Ovary (tissue), 10 donors: Measurements from ENCODE around the gene ASB2. TPM values are rescaled to one million over a fixed set of nuclear protein-coding genes. Genes with fewer than 3 reads are reported as not detected.

ENCODE experiments used
- DNase-seq, 5 donors: peaks; one replicate each; pipeline ENCODE4 v3.0.0-alpha.2; 2019 to 2020
- H3K27ac ChIP-seq, 2 donors: fragments of 200-600 bp; one replicate each; pipeline versions ENCODE4 v1.5.1 to v1.8.0; 2019 to 2022
- H3K27me3 ChIP-seq: fragments of 200-600 bp; one replicate; pipeline ENCODE4 v1.8.0; 2022
- H3K36me3 ChIP-seq: fragments of 200-600 bp; sonication (generic); one replicate; pipeline ENCODE4 v1.5.1; 2019
- H3K4me1 ChIP-seq: one replicate; pipeline ENCODE4 v1.8.1; 2013; ENCODE audit warnings: mild to moderate bottlenecking, moderate library complexity; ENCODE audit not compliant: insufficient read depth
- H3K4me3 ChIP-seq: fragments of 200-600 bp; sonication (generic); one replicate; pipeline ENCODE4 v1.5.1; 2017
- H3K9me3 ChIP-seq, 2 donors: fragments of 200-600 bp in 1 of 2; sonication (generic) in 1 of 2; one replicate each; pipeline versions ENCODE4 v1.5.1 to v1.8.1; 2013 to 2019; ENCODE audit warnings: mild to moderate bottlenecking in 1 of 2, moderate library complexity in 1 of 2
- EP300 ChIP-seq: sonication (generic); formaldehyde crosslinking; IDR thresholded peaks from one replicate; pipeline ENCODE4 v1.6.1; 2017; ENCODE audit warnings: antibody characterized with exemption
- POLR2A ChIP-seq: fragments of 450-650 bp; IDR thresholded peaks from one replicate; pipeline ENCODE4 v1.6.1; 2017; ENCODE audit warnings: antibody characterized with exemption, mild to moderate bottlenecking, moderate library complexity
- WGBS, 3 donors: extraction: QIAGEN DNeasy Blood & Tissue Kit in 1 of 3; methylation state at CpG; one replicate each; pipeline versions ENCODE4 v1.1.5 to v1.1.7; 2013 to 2017; 5-methylcytosine and 5-hydroxymethylcytosine counted together
- intact Hi-C, 4 donors: fragments of 100-400 bp; cut with DNase I; formaldehyde crosslinking; loops; one replicate each; pipeline versions ENCODE4 v1.11.0 to v1.15.1; 2022 to 2023
- long read RNA-seq, 3 donors: library from polyadenylated mRNA in 2 of 3; unstranded in 2 of 3; transcript quantifications; one replicate each; pipeline ENCODE4 v2.0.0 and lab custom pipeline, GENCODE V29; 2021 to 2026
- polyA plus RNA-seq, 2 donors: library from polyadenylated mRNA; stranded (reverse); fragments of 200-250 nt in 1 of 2; fragments of 350-450 nt in 1 of 2; fragmentation: Illumina TruSeq in 1 of 2; extraction: RNeasy Lipid Tissue Mini Kit (QIAGEN cat#74804) in 1 of 2; gene quantifications; one replicate each; pipeline ENCODE4 v1.2.3, GENCODE V29; 2013 to 2014
- total RNA-seq, 7 donors: library from RNA; depleted of rRNA in 2 of 7; stranded (reverse); fragments of >200 nt in 2 of 7; fragmentation: NEBNext Ultra II Directional in 3 of 7; extraction: Animal tissue kit (Norgen Biotek cat#: 25700) in 3 of 7; gene quantifications; one replicate each; pipeline versions ENCODE4 v1.1.0 to v1.2.4, GENCODE V29; 2016 to 2023
- TF ChIP-seq, protein P1 (sequence below), 3 donors: fragments of 450-650 bp in 2 of 3; fragments of 200-600 bp in 1 of 3; IDR thresholded peaks; one replicate each; pipeline versions ENCODE4 v1.5.1 to v1.8.0; 2016 to 2022; ENCODE audit warnings: antibody characterized with exemption in 3 of 3, mild to moderate bottlenecking in 1 of 3
- donor health status: DM: no; HTN: no; CAD: no; lungs with moderate emphysema.
- donor health status: DM: no; HTN: no; CAD: no.
- donor health status: Bipolar disorder and iron deficiency.
- donor health status: DM: yes; HTN: yes; CAD: no.
- donor health status: DM: no; HTN: no; CAD: no.
- donor health status: DM: yes; HTN: yes; CAD: no.

Gene ASB2, protein sequence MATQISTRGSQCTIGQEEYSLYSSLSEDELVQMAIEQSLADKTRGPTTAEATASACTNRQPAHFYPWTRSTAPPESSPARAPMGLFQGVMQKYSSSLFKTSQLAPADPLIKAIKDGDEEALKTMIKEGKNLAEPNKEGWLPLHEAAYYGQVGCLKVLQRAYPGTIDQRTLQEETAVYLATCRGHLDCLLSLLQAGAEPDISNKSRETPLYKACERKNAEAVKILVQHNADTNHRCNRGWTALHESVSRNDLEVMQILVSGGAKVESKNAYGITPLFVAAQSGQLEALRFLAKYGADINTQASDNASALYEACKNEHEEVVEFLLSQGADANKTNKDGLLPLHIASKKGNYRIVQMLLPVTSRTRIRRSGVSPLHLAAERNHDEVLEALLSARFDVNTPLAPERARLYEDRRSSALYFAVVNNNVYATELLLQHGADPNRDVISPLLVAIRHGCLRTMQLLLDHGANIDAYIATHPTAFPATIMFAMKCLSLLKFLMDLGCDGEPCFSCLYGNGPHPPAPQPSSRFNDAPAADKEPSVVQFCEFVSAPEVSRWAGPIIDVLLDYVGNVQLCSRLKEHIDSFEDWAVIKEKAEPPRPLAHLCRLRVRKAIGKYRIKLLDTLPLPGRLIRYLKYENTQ
- total RNA-seq, result 10 to 100 TPM in 1 of 7 donors, 1 to 10 TPM in 6; 1.3 to 25.6 (median 3.0) TPM
- 10 to 100 TPM in 1 of 2 donors, 1 to 10 TPM in 1; 2.6 to 18.8 TPM for polyA plus RNA-seq
- long read RNA-seq, donor 1, transcript ASB2-203 (10 exons, 2,842 nt), result major isoform, 15 of 29 reads
- long read RNA-seq, donor 1, partial matches to known transcripts, result 7 of 29 reads
- long read RNA-seq, donor 1, other reads (novel, unspliced or antisense), result 4 of 29 reads
- long read RNA-seq, donor 2, partial matches to known transcripts, result 0 of 2 reads
- long read RNA-seq, donor 2, other reads (novel, unspliced or antisense), result 0 of 2 reads
- long read RNA-seq, donor 3, transcript ASB2-203 (10 exons, 2,842 nt), result major isoform, 5 of 6 reads
- long read RNA-seq, donor 3, partial matches to known transcripts, result 0 of 6 reads
- long read RNA-seq, donor 3, other reads (novel, unspliced or antisense), result 1 of 6 reads

DNA sequence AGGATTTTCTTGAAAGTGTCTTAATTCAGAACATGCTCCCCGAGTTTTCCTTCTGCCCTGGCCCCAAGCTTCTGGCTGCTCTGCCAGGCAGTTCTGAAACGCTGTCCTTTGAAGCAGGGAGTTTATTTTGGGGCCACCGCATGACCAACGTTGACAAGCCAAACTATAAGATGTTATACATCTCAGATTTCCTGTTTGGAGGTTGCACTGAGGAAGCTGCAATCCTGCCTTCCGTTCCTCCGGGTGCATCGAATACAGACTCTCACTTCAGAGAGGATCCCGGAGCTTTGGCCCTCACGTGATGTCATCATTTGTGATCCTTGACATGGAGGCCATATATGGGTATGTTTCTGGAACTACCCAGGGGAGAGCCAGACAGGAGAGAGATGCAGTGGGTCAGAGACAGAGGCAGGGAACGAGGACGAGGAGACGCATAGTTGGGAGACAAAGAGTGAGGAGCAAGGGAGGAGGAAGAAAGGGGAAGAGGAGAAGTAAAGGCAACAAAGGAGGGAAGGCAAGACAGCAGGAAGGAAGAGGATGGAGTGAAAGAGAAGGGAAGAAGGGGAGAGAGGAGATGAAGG lies at the start of gene ASB2:
Gene ASB2 (minus strand): TSS at position 94 of the 581 bp plus-strand sequence. CDS start 12,031 bp downstream, outside the sequence.
- intact Hi-C loops, result no loop called here
- no peaks in the 10 kb centered on the region for H3K9me3 ChIP-seq
- TF ChIP-seq POLR2A (no peak), EP300 (no peak)
- TF ChIP-seq, protein P1, sequence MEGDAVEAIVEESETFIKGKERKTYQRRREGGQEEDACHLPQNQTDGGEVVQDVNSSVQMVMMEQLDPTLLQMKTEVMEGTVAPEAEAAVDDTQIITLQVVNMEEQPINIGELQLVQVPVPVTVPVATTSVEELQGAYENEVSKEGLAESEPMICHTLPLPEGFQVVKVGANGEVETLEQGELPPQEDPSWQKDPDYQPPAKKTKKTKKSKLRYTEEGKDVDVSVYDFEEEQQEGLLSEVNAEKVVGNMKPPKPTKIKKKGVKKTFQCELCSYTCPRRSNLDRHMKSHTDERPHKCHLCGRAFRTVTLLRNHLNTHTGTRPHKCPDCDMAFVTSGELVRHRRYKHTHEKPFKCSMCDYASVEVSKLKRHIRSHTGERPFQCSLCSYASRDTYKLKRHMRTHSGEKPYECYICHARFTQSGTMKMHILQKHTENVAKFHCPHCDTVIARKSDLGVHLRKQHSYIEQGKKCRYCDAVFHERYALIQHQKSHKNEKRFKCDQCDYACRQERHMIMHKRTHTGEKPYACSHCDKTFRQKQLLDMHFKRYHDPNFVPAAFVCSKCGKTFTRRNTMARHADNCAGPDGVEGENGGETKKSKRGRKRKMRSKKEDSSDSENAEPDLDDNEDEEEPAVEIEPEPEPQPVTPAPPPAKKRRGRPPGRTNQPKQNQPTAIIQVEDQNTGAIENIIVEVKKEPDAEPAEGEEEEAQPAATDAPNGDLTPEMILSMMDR (IDR thresholded peaks at IDR 0.05), result no peak
- DNase-seq, result no peak
- no peaks in the 10 kb centered on the region for H3K36me3 ChIP-seq
- H3K4me3 ChIP-seq, result peak within 1 kb of the TSS; percentile 38
- H3K4me1 ChIP-seq, result no peaks in the 10 kb centered on the region
- no peaks in the 10 kb centered on the region for H3K27me3 ChIP-seq
- H3K27ac ChIP-seq, result no peak within 1 kb of the TSS
- 22 to 27% (median 23%) methylated on average over 12 of the region's 12 CpGs for WGBS, 3 donors

DNA sequence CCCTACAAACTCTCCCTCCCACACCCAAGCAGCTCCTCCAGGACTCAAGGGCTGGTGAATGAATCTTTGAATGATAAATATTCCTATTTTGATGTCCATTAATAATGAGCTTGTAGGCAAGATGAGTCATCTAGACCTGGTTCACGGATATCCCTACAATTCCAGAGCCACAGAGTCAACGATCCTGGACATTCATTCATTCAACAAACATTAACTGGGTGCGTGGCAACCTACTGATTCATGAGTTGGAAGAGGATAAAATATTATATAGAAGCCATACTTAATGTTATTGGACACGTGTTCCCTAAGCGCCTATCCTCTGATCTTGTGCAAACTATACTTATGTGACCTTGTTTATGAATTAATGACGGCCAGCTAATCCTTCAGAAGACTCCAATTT lies 49.4 kb upstream of the ASB2 start:
- 45 to 58% (median 50%) methylated on average over 6 of the region's 6 CpGs for WGBS, 3 donors
- Histone ChIP-seq H3K36me3 (no peaks in the 10 kb centered on the region), H3K27ac (no peak overlapping the region), H3K27me3 (no peaks in the 10 kb centered on the region), H3K4me1 (no peaks in the 10 kb centered on the region), H3K9me3 (no peaks in the 10 kb centered on the region), H3K4me3 (peak overlapping the region; percentile 86)
- no peak for DNase-seq
- intact Hi-C loops, result no loop called here
- TF ChIP-seq, protein P1 (IDR thresholded peaks at IDR 0.05), result no peak
- TF ChIP-seq POLR2A, result no peak
- no peak for TF ChIP-seq EP300

DNA sequence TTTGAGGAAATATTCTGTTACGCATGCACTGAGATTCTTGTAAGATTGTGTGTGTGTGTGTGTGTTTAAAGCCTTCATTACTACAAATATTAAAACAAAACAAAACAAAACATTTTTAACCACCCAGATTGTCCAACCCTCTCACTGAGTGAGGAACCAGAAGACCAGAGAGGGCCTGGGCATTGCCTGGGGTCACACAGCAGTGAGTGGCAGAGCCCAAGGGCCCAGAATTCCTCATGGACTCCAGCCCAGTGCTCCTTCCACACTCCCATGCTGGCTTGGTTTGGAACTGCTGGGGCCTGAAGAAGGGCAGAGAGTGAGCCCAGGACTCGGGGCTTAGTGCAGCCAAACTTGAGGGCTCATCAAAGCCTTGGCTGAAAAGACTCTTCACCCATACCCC lies 48.2 kb upstream of the ASB2 start:
- H3K36me3 ChIP-seq, result no peaks in the 10 kb centered on the region
- H3K27me3 ChIP-seq, result no peaks in the 10 kb centered on the region
- TF ChIP-seq, protein P1 (IDR thresholded peaks at IDR 0.05), result no peak
- TF ChIP-seq EP300, result no peak
- H3K4me3 ChIP-seq, result no peak overlapping the region
- no peaks in the 10 kb centered on the region for H3K9me3 ChIP-seq
- intact Hi-C loops, result no loop called here
- DNase-seq, result no peak
- 82 to 100% (median 91%) methylated on average over 2 of the region's 2 CpGs for WGBS, 3 donors
- H3K4me1 ChIP-seq, result no peaks in the 10 kb centered on the region
- H3K27ac ChIP-seq, result no peak overlapping the region
